ENCODE measurements around the gene ARSG.

DNA sequence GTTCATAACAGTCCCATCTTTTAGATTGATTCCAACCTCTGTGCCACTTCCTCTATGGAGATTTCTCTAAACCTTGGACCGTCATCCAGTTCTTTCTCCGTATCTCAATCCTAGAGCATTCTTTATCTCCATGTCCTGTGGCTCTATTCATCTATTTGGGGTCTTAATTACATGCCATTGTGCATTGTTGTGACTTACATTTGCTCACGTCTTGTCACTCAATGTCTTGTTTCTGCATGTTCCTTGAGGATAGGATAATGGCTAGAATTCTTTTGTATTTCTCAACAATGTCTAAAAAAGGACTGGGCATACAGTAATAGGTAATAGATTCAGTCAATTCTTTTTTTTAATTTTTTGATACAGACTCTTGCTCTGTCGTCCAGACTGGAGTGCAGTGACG is 50.2 kb downstream of the ARSG start:
- TF ChIP-seq HIVEP1 (CRISPR knock-in tag; IDR thresholded peaks at IDR 0.05) = no peak
- no peak for TF ChIP-seq POLR2A (IDR thresholded peaks at IDR 0.05; ENCODE audit: insufficient read depth in 1 of 2, low read depth in 2 of 2, low read length in 2 of 2)
- TF ChIP-seq, protein P1, sequence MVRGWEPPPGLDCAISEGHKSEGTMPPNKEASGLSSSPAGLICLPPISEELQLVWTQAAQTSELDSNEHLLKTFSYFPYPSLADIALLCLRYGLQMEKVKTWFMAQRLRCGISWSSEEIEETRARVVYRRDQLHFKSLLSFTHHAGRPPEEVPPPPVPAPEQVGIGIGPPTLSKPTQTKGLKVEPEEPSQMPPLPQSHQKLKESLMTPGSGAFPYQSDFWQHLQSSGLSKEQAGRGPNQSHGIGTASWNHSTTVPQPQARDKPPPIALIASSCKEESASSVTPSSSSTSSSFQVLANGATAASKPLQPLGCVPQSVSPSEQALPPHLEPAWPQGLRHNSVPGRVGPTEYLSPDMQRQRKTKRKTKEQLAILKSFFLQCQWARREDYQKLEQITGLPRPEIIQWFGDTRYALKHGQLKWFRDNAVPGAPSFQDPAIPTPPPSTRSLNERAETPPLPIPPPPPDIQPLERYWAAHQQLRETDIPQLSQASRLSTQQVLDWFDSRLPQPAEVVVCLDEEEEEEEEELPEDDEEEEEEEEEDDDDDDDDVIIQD (CRISPR knock-in tag; IDR thresholded peaks at IDR 0.05; ENCODE audit: low read depth) = no peak
- no peak for TF ChIP-seq ELF3 (CRISPR knock-in tag; IDR thresholded peaks at IDR 0.05)
- TF ChIP-seq, protein P2, sequence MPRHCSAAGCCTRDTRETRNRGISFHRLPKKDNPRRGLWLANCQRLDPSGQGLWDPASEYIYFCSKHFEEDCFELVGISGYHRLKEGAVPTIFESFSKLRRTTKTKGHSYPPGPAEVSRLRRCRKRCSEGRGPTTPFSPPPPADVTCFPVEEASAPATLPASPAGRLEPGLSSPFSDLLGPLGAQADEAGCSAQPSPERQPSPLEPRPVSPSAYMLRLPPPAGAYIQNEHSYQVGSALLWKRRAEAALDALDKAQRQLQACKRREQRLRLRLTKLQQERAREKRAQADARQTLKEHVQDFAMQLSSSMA (CRISPR knock-in tag; IDR thresholded peaks at IDR 0.05) = no peak
- TF ChIP-seq ARNT (IDR thresholded peaks at IDR 0.05) = no peak
- no peak for TF ChIP-seq JUND (CRISPR knock-in tag; IDR thresholded peaks at IDR 0.05)
- TF ChIP-seq, protein P3, sequence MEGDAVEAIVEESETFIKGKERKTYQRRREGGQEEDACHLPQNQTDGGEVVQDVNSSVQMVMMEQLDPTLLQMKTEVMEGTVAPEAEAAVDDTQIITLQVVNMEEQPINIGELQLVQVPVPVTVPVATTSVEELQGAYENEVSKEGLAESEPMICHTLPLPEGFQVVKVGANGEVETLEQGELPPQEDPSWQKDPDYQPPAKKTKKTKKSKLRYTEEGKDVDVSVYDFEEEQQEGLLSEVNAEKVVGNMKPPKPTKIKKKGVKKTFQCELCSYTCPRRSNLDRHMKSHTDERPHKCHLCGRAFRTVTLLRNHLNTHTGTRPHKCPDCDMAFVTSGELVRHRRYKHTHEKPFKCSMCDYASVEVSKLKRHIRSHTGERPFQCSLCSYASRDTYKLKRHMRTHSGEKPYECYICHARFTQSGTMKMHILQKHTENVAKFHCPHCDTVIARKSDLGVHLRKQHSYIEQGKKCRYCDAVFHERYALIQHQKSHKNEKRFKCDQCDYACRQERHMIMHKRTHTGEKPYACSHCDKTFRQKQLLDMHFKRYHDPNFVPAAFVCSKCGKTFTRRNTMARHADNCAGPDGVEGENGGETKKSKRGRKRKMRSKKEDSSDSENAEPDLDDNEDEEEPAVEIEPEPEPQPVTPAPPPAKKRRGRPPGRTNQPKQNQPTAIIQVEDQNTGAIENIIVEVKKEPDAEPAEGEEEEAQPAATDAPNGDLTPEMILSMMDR (CRISPR knock-in tag; IDR thresholded peaks at IDR 0.05) = no peak
- TF ChIP-seq HNRNPUL1 (IDR thresholded peaks at IDR 0.05; ENCODE audit: low read depth, low read length) = no peak
